Gastrocnemius medialis (tissue), 4 donors: ENCODE data around the gene CBARP. TPM values are rescaled to one million over a fixed set of nuclear protein-coding genes. Genes with fewer than 3 reads are reported as not detected.

Experiments
- ATAC-seq, 2 donors: fragments of 150-250 bp; one replicate each; pipeline ENCODE4 v1.9.1; 2016
- DNase-seq, 2 donors: peaks; one replicate each; pipeline ENCODE4 v3.0.0-alpha.2; 2019
- H3K27ac ChIP-seq, 4 donors: fragments of 200-600 bp; sonication (generic); 1 replicate in 1 of 4; 2 replicates in 3 of 4; pipeline ENCODE4 v1.5.1; 2016 to 2018; ENCODE audit warnings: mild to moderate bottlenecking in 2 of 4, moderate library complexity in 1 of 4
- H3K27me3 ChIP-seq, 3 donors: fragments of 200-600 bp; sonication (generic) in 2 of 3; 1 replicate in 1 of 3; 2 replicates in 2 of 3; pipeline versions ENCODE4 v1.5.1 to v1.6.0; 2016 to 2019; ENCODE audit warnings: mild to moderate bottlenecking in 1 of 3, moderate library complexity in 1 of 3
- H3K36me3 ChIP-seq, 2 donors: fragments of 200-600 bp; sonication (generic) in 1 of 2; one replicate each; pipeline ENCODE4 v1.5.1; 2017 to 2018
- H3K4me1 ChIP-seq, 2 donors: fragments of 200-600 bp; sonication (generic) in 1 of 2; one replicate each; pipeline ENCODE4 v1.5.1; 2016 to 2017; ENCODE audit warnings: mild to moderate bottlenecking in 2 of 2
- H3K4me3 ChIP-seq, 4 donors: fragments of 200-600 bp; sonication (generic) in 3 of 4; 1 replicate in 1 of 4; 2 replicates in 3 of 4; pipeline ENCODE4 v1.5.1; 2016 to 2019; ENCODE audit warnings: mild to moderate bottlenecking in 2 of 4
- H3K9me3 ChIP-seq, 3 donors: fragments of 200-600 bp; sonication (generic) in 2 of 3; 1 replicate in 1 of 3; 2 replicates in 2 of 3; pipeline ENCODE4 v1.5.1; 2016 to 2019
- CTCF ChIP-seq, 5 experiments: fragments of 450-650 bp in 3 of 5; fragments of 200-600 bp in 2 of 5; sonication (generic) in 2 of 5; IDR thresholded peaks in 4 of 5; conservative IDR thresholded peaks in 1 of 5; 1 replicate in 4 of 5; 2 replicates in 1 of 5; pipeline ENCODE4 v1.5.1; 2016 to 2019; ENCODE audit warnings: antibody characterized with exemption in 5 of 5, mild to moderate bottlenecking in 3 of 5, moderate library complexity in 3 of 5
- POLR2A ChIP-seq, 2 donors: fragments of 450-650 bp; IDR thresholded peaks; one replicate each; pipeline ENCODE4 v1.6.1; 2017; ENCODE audit warnings: antibody characterized with exemption in 2 of 2, mild to moderate bottlenecking in 2 of 2, moderate library complexity in 2 of 2
- in situ Hi-C, 4 donors: fragments of 200-750 bp; cut with MboI; loops; one replicate each; pipeline versions ENCODE4 v1.15.0 to v1.8.0; 2017; ENCODE audit warnings: low sequenced_read_pairs in 4 of 4
- intact Hi-C: fragments of 100-400 bp; cut with DNase I; formaldehyde crosslinking; loops from one replicate; pipeline ENCODE4 v1.15.1; 2023; ENCODE audit warnings: low total_unique reads
- total RNA-seq, 4 donors: library from RNA; depleted of rRNA; stranded (reverse); fragments of >200 nt; gene quantifications; one replicate each; pipeline versions ENCODE4 v1.1.0 to v1.2.3, GENCODE V29; 2016

Gene CBARP
- total RNA-seq, 4 donors from 2014 or later = 0.10 to 1.3 (median 0.53) TPM

GRCh38 chr19:1268226-1269064, 30.6 kb upstream of the CBARP start:
- H3K27ac ChIP-seq = peak overlapping the region; percentile 92 to 99 (median 98)
- H3K9me3 ChIP-seq = no peaks in the 10 kb centered on the region
- in situ Hi-C loops (no loop called here), intact Hi-C loops (loop anchor here (1.0 kb wide), 1 partner anchor 166 kb away; no protein-coding TSS in a partner anchor)
- H3K4me3 ChIP-seq = peak overlapping the region in 2 of 4 donors; percentile 30 to 69
- no peak for ATAC-seq
- H3K27me3 ChIP-seq = no peaks in the 10 kb centered on the region
- peak in 1 of 2 donors; percentile 36 for DNase-seq
- peaks cover 0 to 27% of the 10 kb centered on the region in 2 donors for H3K36me3 ChIP-seq
- TF ChIP-seq CTCF (IDR thresholded peaks at IDR 0.05 in 4 of 5, conservative IDR thresholded peaks at IDR 0.05 in 1 of 5) (peak in 1 of 5 experiments; percentile 17), POLR2A (IDR thresholded peaks at IDR 0.05) (no peak)
- peaks cover 59 to 66% of the 10 kb centered on the region in 2 donors for H3K4me1 ChIP-seq

- Histone ChIP-seq H3K4me1 (peaks cover 52 to 60% of the 10 kb centered on the region in 2 donors), H3K27ac (peak overlapping the region; percentile 92 to 99 (median 98)), H3K27me3 (no peaks in the 10 kb centered on the region), H3K4me3 (peak overlapping the region in 2 of 4 donors; percentile 56 to 86), H3K36me3 (peaks cover 0 to 19% of the 10 kb centered on the region in 2 donors), H3K9me3 (no peaks in the 10 kb centered on the region)
- in situ Hi-C loops = no loop called here
- intact Hi-C loops = loop anchor here (1.0 to 2.0 kb wide), 2 partner anchors 23 to 53 kb away; no protein-coding TSS in a partner anchor
- ATAC-seq (no peak), DNase-seq (peak in 1 of 2 donors; percentile 29)
- TF ChIP-seq CTCF (IDR thresholded peaks at IDR 0.05 in 4 of 5, conservative IDR thresholded peaks at IDR 0.05 in 1 of 5) (no peak), POLR2A (IDR thresholded peaks at IDR 0.05) (no peak)
Observed at GRCh38 chr19:1267477-1268225, 29.8 kb upstream of the CBARP start.

- ATAC-seq (peak; percentile 15 to 27), DNase-seq (peak in 1 of 2 donors; percentile 67)
- H3K4me3 ChIP-seq = peak overlapping the region; percentile 37 to 86 (median 60)
- H3K4me1 ChIP-seq = peaks cover 52 to 60% of the 10 kb centered on the region in 2 donors
- peaks cover 0 to 12% of the 10 kb centered on the region in 2 donors for H3K36me3 ChIP-seq
- H3K9me3 ChIP-seq = no peaks in the 10 kb centered on the region
- in situ Hi-C loops = no loop called here
- no peaks in the 10 kb centered on the region for H3K27me3 ChIP-seq
- peak overlapping the region; percentile 92 to 99 (median 98) for H3K27ac ChIP-seq
- TF ChIP-seq POLR2A (IDR thresholded peaks at IDR 0.05) = no peak
- peak; percentile 90 to 100 (median 99) for TF ChIP-seq CTCF (IDR thresholded peaks at IDR 0.05 in 4 of 5, conservative IDR thresholded peaks at IDR 0.05 in 1 of 5)
- intact Hi-C loops = loop anchor here (1.0 to 2.0 kb wide), 3 partner anchors 14 to 52 kb away; no protein-coding TSS in a partner anchor
Observed at GRCh38 chr19:1266916-1267476, 29.2 kb upstream of the CBARP start.

GRCh38 chr19:1266129-1266915, 28.5 kb upstream of the CBARP start:
- TF ChIP-seq POLR2A (IDR thresholded peaks at IDR 0.05) (peak in 1 of 2 donors; percentile 22), CTCF (IDR thresholded peaks at IDR 0.05 in 4 of 5, conservative IDR thresholded peaks at IDR 0.05 in 1 of 5) (no peak)
- ATAC-seq (peak; percentile 3 to 14), DNase-seq (peak in 1 of 2 donors; percentile 76)
- Histone ChIP-seq H3K27ac (peak overlapping the region; percentile 92 to 99 (median 98)), H3K4me3 (peak overlapping the region; percentile 37 to 86 (median 60)), H3K36me3 (peaks cover 0 to 6% of the 10 kb centered on the region in 2 donors), H3K4me1 (peaks cover 54 to 60% of the 10 kb centered on the region in 2 donors), H3K9me3 (no peaks in the 10 kb centered on the region), H3K27me3 (no peaks in the 10 kb centered on the region)
- in situ Hi-C loops (no loop called here), intact Hi-C loops (loop anchor here (1.0 to 2.0 kb wide), 2 partner anchors 13 to 52 kb away; no protein-coding TSS in a partner anchor)
